Activated T-cell treated with anti-CD3 and anti-CD28 coated beads, Interleukin-2, amount 50 U/mL, for 24 hours (primary cell): Measurements from ENCODE around the gene LECT2.

Experiments
- DNase-seq: peaks from one replicate; pipeline ENCODE4 v3.0.0-alpha.2; 2020
- H3K27ac Mint-ChIP-seq: 2 replicates; pipeline ENCODE4 v1.8.0; 2020; ENCODE audit warnings: mild to moderate bottlenecking, mixed read lengths
- H3K27me3 Mint-ChIP-seq: 2 replicates; pipeline ENCODE4 v1.8.0; 2020; ENCODE audit warnings: mixed read lengths
- H3K36me3 Mint-ChIP-seq: 2 replicates; pipeline ENCODE4 v1.8.0; 2020; ENCODE audit warnings: low read depth, mixed read lengths
- H3K4me1 Mint-ChIP-seq: 2 replicates; pipeline ENCODE4 v1.8.0; 2020; ENCODE audit warnings: low read depth, mixed read lengths
- H3K4me3 Mint-ChIP-seq: 2 replicates; pipeline ENCODE4 v1.8.0; 2020; ENCODE audit warnings: mild to moderate bottlenecking, moderate library complexity, mixed read lengths
- H3K9me3 Mint-ChIP-seq: 2 replicates; pipeline ENCODE4 v1.8.0; 2020; ENCODE audit warnings: mixed read lengths

The LECT2 gene

GRCh38 chr5:135934939-135935338, 19.8 kb downstream of the LECT2 start:
- Mint-ChIP-seq H3K9me3 (no peaks in the 10 kb centered on the region), H3K4me1 (no peaks in the 10 kb centered on the region), H3K27ac (no peak overlapping the region), H3K4me3 (no peak overlapping the region), H3K27me3 (peaks cover 31% of the 10 kb centered on the region), H3K36me3 (no peaks in the 10 kb centered on the region)
- DNase-seq = no peak

GRCh38 chr5:135930949-135931295, 23.9 kb downstream of the LECT2 start:
- Mint-ChIP-seq H3K4me1 (no peaks in the 10 kb centered on the region), H3K27me3 (peaks cover 60% of the 10 kb centered on the region), H3K4me3 (no peak overlapping the region), H3K9me3 (no peaks in the 10 kb centered on the region), H3K27ac (no peak overlapping the region), H3K36me3 (no peaks in the 10 kb centered on the region)
- no peak for DNase-seq

- peaks cover 64% of the 10 kb centered on the region for H3K27me3 Mint-ChIP-seq
- no peaks in the 10 kb centered on the region for H3K9me3 Mint-ChIP-seq
- H3K4me1 Mint-ChIP-seq = no peaks in the 10 kb centered on the region
- no peaks in the 10 kb centered on the region for H3K36me3 Mint-ChIP-seq
- no peak for DNase-seq
- H3K4me3 Mint-ChIP-seq = no peak overlapping the region
- H3K27ac Mint-ChIP-seq = no peak overlapping the region
These were observed 24.5 kb downstream of the LECT2 start for GRCh38 chr5:135930029-135930948.

- Mint-ChIP-seq H3K4me3 (no peak overlapping the region), H3K27ac (no peak overlapping the region), H3K36me3 (no peaks in the 10 kb centered on the region), H3K27me3 (peaks cover 69% of the 10 kb centered on the region), H3K9me3 (no peaks in the 10 kb centered on the region), H3K4me1 (peaks cover 3% of the 10 kb centered on the region)
- DNase-seq = no peak
These were observed 33.4 kb downstream of the LECT2 start for GRCh38 chr5:135921388-135921787.

- H3K4me1 Mint-ChIP-seq = peaks cover 10% of the 10 kb centered on the region
- H3K27ac Mint-ChIP-seq = no peak overlapping the region
- H3K9me3 Mint-ChIP-seq = no peaks in the 10 kb centered on the region
- no peak for DNase-seq
- no peaks in the 10 kb centered on the region for H3K36me3 Mint-ChIP-seq
- peaks cover 70% of the 10 kb centered on the region for H3K27me3 Mint-ChIP-seq
- H3K4me3 Mint-ChIP-seq = no peak overlapping the region
These were observed 34.6 kb downstream of the LECT2 start for GRCh38 chr5:135920199-135920598.

GRCh38 chr5:135916638-135917263, 38.0 kb downstream of the LECT2 start:
- H3K36me3 Mint-ChIP-seq = no peaks in the 10 kb centered on the region
- H3K27me3 Mint-ChIP-seq = peaks cover 63% of the 10 kb centered on the region
- no peak for DNase-seq
- no peak overlapping the region for H3K4me3 Mint-ChIP-seq
- H3K4me1 Mint-ChIP-seq = peaks cover 23% of the 10 kb centered on the region
- peak overlapping the region; percentile 23 for H3K27ac Mint-ChIP-seq
- no peaks in the 10 kb centered on the region for H3K9me3 Mint-ChIP-seq

- Mint-ChIP-seq H3K4me3 (no peak overlapping the region), H3K27me3 (peaks cover 74% of the 10 kb centered on the region), H3K36me3 (no peaks in the 10 kb centered on the region), H3K4me1 (peaks cover 23% of the 10 kb centered on the region), H3K9me3 (no peaks in the 10 kb centered on the region), H3K27ac (peak overlapping the region; percentile 63)
- no peak for DNase-seq
These were observed 39.2 kb downstream of the LECT2 start for GRCh38 chr5:135915466-135916001.

GRCh38 chr5:135913713-135914626, 40.8 kb downstream of the LECT2 start:
- Mint-ChIP-seq H3K36me3 (no peaks in the 10 kb centered on the region), H3K4me1 (peaks cover 23% of the 10 kb centered on the region), H3K4me3 (no peak overlapping the region), H3K27ac (peak overlapping the region; percentile 80), H3K9me3 (no peaks in the 10 kb centered on the region), H3K27me3 (peaks cover 78% of the 10 kb centered on the region)
- DNase-seq = no peak

- DNase-seq = no peak
- Mint-ChIP-seq H3K4me1 (no peaks in the 10 kb centered on the region), H3K27ac (no peak overlapping the region), H3K36me3 (no peaks in the 10 kb centered on the region), H3K27me3 (peaks cover 59% of the 10 kb centered on the region), H3K4me3 (no peak overlapping the region), H3K9me3 (no peaks in the 10 kb centered on the region)
These were observed 49.6 kb downstream of the LECT2 start for GRCh38 chr5:135905144-135905543.

- H3K36me3 Mint-ChIP-seq = no peaks in the 10 kb centered on the region
- H3K4me3 Mint-ChIP-seq = no peak overlapping the region
- H3K27ac Mint-ChIP-seq = no peak overlapping the region
- no peaks in the 10 kb centered on the region for H3K4me1 Mint-ChIP-seq
- DNase-seq = no peak
- peaks cover 61% of the 10 kb centered on the region for H3K27me3 Mint-ChIP-seq
- no peaks in the 10 kb centered on the region for H3K9me3 Mint-ChIP-seq
These were observed 53.1 kb downstream of the LECT2 start for GRCh38 chr5:135901633-135902032.

- Mint-ChIP-seq H3K4me1 (peaks cover 10% of the 10 kb centered on the region), H3K36me3 (no peaks in the 10 kb centered on the region), H3K4me3 (no peak overlapping the region), H3K9me3 (no peaks in the 10 kb centered on the region), H3K27ac (no peak overlapping the region), H3K27me3 (peaks cover 71% of the 10 kb centered on the region)
- DNase-seq = no peak
These were observed 54.5 kb downstream of the LECT2 start for GRCh38 chr5:135900276-135900675.

GRCh38 chr5:135898651-135899050, 56.1 kb downstream of the LECT2 start:
- no peaks in the 10 kb centered on the region for H3K9me3 Mint-ChIP-seq
- H3K4me3 Mint-ChIP-seq = no peak overlapping the region
- no peak overlapping the region for H3K27ac Mint-ChIP-seq
- H3K36me3 Mint-ChIP-seq = no peaks in the 10 kb centered on the region
- peaks cover 69% of the 10 kb centered on the region for H3K27me3 Mint-ChIP-seq
- DNase-seq = no peak
- H3K4me1 Mint-ChIP-seq = peaks cover 10% of the 10 kb centered on the region
